IgD-negative memory B cell (primary cell): ENCODE results near the gene C1QB. TPM values are rescaled to one million over a fixed set of nuclear protein-coding genes. Genes with fewer than 3 reads are reported as not detected.
A peak's percentile ranks its signal among the peaks of the same experiment; 100 is the strongest.

Source experiments
- H3K27ac Mint-ChIP-seq, 3 donors: one replicate each; pipeline ENCODE4 v1.8.0; 2020 to 2022; ENCODE audit warnings: mild to moderate bottlenecking in 3 of 3, mixed read lengths in 3 of 3, moderate library complexity in 1 of 3
- H3K27me3 Mint-ChIP-seq: one replicate; pipeline ENCODE4 v1.8.0; 2021; ENCODE audit warnings: mixed read lengths
- H3K36me3 Mint-ChIP-seq: one replicate; pipeline ENCODE4 v1.8.0; 2020; ENCODE audit warnings: mild to moderate bottlenecking, mixed read lengths
- H3K4me1 Mint-ChIP-seq, 3 donors: one replicate each; pipeline ENCODE4 v1.8.0; 2020 to 2022; ENCODE audit warnings: mixed read lengths in 3 of 3, mild to moderate bottlenecking in 1 of 3
- H3K4me3 Mint-ChIP-seq, 4 donors: one replicate each; pipeline ENCODE4 v1.8.0; 2020 to 2022; ENCODE audit warnings: mild to moderate bottlenecking in 4 of 4, mixed read lengths in 4 of 4, moderate library complexity in 3 of 4
- H3K9me3 Mint-ChIP-seq, 3 donors: one replicate each; pipeline ENCODE4 v1.8.0; 2020 to 2021; ENCODE audit warnings: mixed read lengths in 3 of 3, mild to moderate bottlenecking in 1 of 3
- polyA plus RNA-seq: library from polyadenylated mRNA; unstranded; fragments of 300-500 nt; fragmentation: Illumina TruSeq; gene quantifications from one replicate; pipeline ENCODE4 v1.2.3, GENCODE V29; 2021

The C1QB gene
- polyA plus RNA-seq, 1 donor from 2014 or later: not detected

DNA sequence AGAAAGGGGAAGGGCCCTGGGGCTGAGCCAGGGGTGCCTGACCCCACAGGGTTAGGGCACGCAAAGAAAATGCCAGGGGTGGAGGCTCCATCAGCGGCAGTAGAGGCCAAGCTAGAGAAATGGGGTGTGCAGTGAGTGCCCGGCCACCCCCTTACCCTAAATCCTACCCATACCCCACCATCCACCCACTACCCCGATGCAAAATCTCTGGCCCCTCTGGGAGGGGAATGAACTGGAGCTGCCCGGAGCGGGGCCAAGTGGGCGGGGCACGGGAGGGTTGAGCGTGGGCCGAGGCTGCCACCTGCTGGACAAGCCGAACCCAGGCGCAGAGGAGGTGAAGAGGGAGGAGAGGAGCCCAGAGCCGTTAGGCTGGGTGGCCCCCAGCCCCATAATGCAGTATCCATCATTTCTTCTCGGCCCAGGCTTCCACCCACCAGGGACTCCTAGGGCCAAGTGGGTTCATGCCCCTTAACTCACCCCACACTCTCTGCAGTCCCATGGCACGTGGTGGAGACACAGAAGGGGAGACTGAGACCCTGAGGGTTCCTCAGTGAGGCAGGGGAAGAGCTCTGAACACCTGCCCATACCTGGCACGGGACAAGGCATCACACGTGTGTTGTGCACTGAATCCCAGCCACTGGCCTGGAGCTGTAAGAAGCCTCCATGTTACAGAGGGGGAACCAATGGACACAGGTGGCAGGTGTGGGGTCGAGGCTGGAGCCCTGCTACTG lies 11.0 kb upstream of the C1QB start:
- peaks cover 4% of the 10 kb centered on the region for H3K27me3 Mint-ChIP-seq
- no peak overlapping the region for H3K4me3 Mint-ChIP-seq
- H3K4me1 Mint-ChIP-seq: no peaks in the 10 kb centered on the region
- H3K27ac Mint-ChIP-seq: no peak overlapping the region
- no peaks in the 10 kb centered on the region for H3K9me3 Mint-ChIP-seq
- no peaks in the 10 kb centered on the region for H3K36me3 Mint-ChIP-seq

GRCh38 chr1:22643381-22643780 lies 9.7 kb upstream of the C1QB start, which contains the start of gene C1QC:
Gene C1QC, plus strand, starts transcription at chr1:22643633. Its CDS starts 391 bp downstream, at chr1:22644024.
- Mint-ChIP-seq H3K9me3 (no peaks in the 10 kb centered on the region), H3K36me3 (no peaks in the 10 kb centered on the region), H3K4me3 (no peak within 1 kb of the TSS), H3K27me3 (peaks cover 6% of the 10 kb centered on the region), H3K27ac (no peak within 1 kb of the TSS), H3K4me1 (no peaks in the 10 kb centered on the region)

DNA sequence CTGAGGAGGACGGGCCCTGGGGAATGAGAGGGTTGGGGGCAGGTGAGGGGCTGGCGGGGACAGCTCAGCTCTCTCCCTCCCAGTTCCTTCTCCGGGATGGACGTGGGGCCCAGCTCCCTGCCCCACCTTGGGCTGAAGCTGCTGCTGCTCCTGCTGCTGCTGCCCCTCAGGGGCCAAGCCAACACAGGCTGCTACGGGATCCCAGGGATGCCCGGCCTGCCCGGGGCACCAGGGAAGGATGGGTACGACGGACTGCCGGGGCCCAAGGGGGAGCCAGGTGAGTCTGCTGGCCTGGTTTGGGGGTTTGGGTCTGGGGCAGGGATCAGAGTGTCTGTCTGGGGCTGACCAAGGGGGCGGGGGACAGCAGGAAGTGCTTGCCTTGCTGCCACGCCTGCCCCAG lies 9.1 kb upstream of the C1QB start:
- Mint-ChIP-seq H3K4me1 (no peaks in the 10 kb centered on the region), H3K36me3 (no peaks in the 10 kb centered on the region), H3K27me3 (peaks cover 6% of the 10 kb centered on the region), H3K9me3 (no peaks in the 10 kb centered on the region), H3K27ac (no peak overlapping the region), H3K4me3 (no peak overlapping the region)

DNA sequence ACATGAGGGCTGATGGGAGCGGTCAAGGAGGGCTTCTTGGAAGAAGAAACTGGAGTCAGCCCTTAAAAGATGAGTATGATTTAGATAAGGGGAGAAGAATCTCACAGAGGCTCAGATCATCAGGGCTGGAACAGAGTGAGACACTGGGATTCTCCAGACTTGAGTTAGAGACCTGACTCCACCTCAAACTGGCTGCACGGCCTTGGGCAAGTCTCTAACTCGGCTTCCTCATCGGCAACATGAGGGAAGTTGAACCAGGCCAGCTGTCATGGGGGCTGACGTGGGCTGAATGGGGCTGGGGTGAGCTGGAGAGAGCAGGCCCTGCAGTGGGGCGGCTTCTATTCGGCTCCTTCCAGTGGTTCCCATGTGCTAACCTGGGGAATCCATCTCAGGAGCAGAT lies 7.1 kb upstream of the C1QB start:
- H3K4me3 Mint-ChIP-seq: no peak overlapping the region
- no peaks in the 10 kb centered on the region for H3K36me3 Mint-ChIP-seq
- H3K27ac Mint-ChIP-seq: peak overlapping the region in 1 of 3 donors; percentile 43
- H3K9me3 Mint-ChIP-seq: no peaks in the 10 kb centered on the region
- peaks cover 4% of the 10 kb centered on the region for H3K27me3 Mint-ChIP-seq
- no peaks in the 10 kb centered on the region for H3K4me1 Mint-ChIP-seq

DNA sequence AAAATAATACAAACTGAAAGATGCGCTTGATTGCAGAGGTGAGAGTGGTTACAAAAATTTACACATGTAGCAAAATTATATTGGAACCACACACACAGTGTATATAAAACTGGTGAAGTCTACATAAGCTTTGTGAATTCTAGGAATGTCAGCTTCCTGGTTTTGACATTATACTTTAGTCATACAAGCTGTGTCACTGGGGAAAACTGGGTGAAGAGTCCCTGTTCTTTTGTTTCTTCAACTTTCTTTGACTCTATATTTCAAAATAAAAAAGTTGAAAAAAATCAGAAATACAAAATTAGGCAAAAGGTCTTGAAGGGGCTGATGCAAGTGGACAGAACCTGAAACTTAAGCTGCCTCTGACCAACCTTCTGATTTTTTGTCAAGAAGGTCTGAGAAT lies 6.7 kb upstream of the C1QB start:
- H3K4me3 Mint-ChIP-seq: no peak overlapping the region
- H3K9me3 Mint-ChIP-seq: no peaks in the 10 kb centered on the region
- peaks cover 4% of the 10 kb centered on the region for H3K27me3 Mint-ChIP-seq
- no peak overlapping the region for H3K27ac Mint-ChIP-seq
- no peaks in the 10 kb centered on the region for H3K36me3 Mint-ChIP-seq
- H3K4me1 Mint-ChIP-seq: no peaks in the 10 kb centered on the region

GRCh38 chr1:22650089-22650693 lies 2.8 kb upstream of the C1QB start:
- H3K4me3 Mint-ChIP-seq: no peak overlapping the region
- no peaks in the 10 kb centered on the region for H3K4me1 Mint-ChIP-seq
- no peaks in the 10 kb centered on the region for H3K9me3 Mint-ChIP-seq
- no peak overlapping the region for H3K27ac Mint-ChIP-seq
- H3K27me3 Mint-ChIP-seq: peaks cover 8% of the 10 kb centered on the region
- H3K36me3 Mint-ChIP-seq: no peaks in the 10 kb centered on the region

DNA sequence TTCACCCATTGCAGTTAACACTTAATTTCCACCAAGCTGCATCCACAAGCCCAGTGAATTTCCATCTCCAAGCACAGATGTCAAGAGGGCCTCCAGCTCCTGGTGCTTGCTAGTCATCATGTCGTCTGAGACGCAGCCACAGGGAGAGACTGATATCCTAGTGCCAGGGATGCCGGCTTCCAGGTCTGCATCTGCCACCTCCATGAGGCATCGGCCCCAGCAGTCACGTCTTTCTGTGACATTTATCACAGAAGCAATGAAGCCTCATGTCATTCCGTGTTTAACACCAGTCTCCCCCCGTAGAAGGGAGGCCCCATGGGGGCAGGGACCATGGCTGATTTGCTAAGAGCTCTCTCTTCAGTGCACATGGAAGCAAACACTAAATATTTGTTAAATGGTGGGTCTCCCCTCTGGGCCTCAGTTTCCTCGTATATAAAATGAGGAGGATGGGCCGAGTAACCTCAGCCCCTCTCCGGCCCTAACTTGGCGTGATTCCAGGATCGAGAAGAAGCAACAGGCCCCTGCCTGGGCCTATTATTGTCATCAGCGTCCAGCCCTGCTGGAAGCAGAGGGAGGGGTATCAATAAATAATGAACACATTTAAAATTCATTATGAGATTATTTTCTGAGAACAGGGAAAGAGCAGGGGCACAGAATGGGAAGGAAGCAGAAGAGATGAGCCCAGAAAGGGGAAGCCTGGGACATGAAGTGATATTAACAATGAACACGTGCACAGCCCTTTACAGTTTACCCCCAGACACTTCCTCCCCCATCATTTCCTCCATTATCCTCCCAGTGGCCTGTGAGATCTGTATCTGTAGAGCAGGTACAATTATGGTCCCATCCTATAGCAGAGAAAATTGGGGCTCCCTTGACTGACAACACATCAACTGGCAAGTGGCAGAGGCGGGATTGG lies 837 bp upstream of the C1QB start:
- Mint-ChIP-seq H3K27me3 (peaks cover 8% of the 10 kb centered on the region), H3K9me3 (no peaks in the 10 kb centered on the region), H3K4me1 (no peaks in the 10 kb centered on the region), H3K36me3 (no peaks in the 10 kb centered on the region), H3K4me3 (no peak overlapping the region), H3K27ac (no peak overlapping the region)

GRCh38 chr1:22654692-22655091 lies 1.7 kb downstream of the C1QB start:
- H3K4me1 Mint-ChIP-seq: no peaks in the 10 kb centered on the region
- H3K4me3 Mint-ChIP-seq: no peak overlapping the region
- H3K27me3 Mint-ChIP-seq: peaks cover 8% of the 10 kb centered on the region
- no peak overlapping the region for H3K27ac Mint-ChIP-seq
- no peaks in the 10 kb centered on the region for H3K9me3 Mint-ChIP-seq
- H3K36me3 Mint-ChIP-seq: no peaks in the 10 kb centered on the region

- peaks cover 9% of the 10 kb centered on the region for H3K27me3 Mint-ChIP-seq
- peaks cover 0 to 2% (median 0%) of the 10 kb centered on the region in 3 donors for H3K9me3 Mint-ChIP-seq
- no peaks in the 10 kb centered on the region for H3K36me3 Mint-ChIP-seq
- no peak overlapping the region for H3K4me3 Mint-ChIP-seq
- no peak overlapping the region for H3K27ac Mint-ChIP-seq
- H3K4me1 Mint-ChIP-seq: no peaks in the 10 kb centered on the region
Measured at GRCh38 chr1:22658385-22659163, 5.5 kb downstream of the C1QB start.

- no peak overlapping the region for H3K4me3 Mint-ChIP-seq
- no peak overlapping the region for H3K27ac Mint-ChIP-seq
- peaks cover 10% of the 10 kb centered on the region for H3K27me3 Mint-ChIP-seq
- H3K9me3 Mint-ChIP-seq: peaks cover 0 to 2% (median 0%) of the 10 kb centered on the region in 3 donors
- H3K4me1 Mint-ChIP-seq: no peaks in the 10 kb centered on the region
- H3K36me3 Mint-ChIP-seq: no peaks in the 10 kb centered on the region
Measured at GRCh38 chr1:22660716-22661241, 7.7 kb downstream of the C1QB start.

- Mint-ChIP-seq H3K36me3 (no peaks in the 10 kb centered on the region), H3K4me3 (no peak overlapping the region), H3K27me3 (peaks cover 10% of the 10 kb centered on the region), H3K9me3 (peaks cover 0 to 2% (median 0%) of the 10 kb centered on the region in 3 donors), H3K4me1 (no peaks in the 10 kb centered on the region), H3K27ac (no peak overlapping the region)
Measured at GRCh38 chr1:22661880-22662279, 8.8 kb downstream of the C1QB start.

DNA sequence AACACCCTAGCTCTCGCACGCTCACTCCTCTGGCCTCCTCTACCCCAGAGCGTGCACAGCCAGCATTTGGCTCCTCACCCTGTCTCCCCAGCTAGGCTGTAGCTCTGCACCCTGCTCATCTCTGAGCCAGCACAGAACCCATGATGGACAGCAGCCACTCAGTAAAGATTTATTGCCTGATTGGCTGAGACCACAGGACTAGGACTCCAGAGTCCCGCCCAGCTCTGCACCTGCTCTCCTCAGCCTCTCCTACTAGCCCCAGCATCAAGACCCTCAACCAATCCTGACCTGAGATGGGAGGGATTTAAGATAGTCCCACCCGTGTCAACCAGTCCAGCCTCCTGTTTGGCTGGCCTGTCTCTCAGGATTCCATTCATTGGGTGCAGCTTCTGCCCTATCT lies 9.3 kb downstream of the C1QB start:
- Mint-ChIP-seq H3K9me3 (peaks cover 0 to 2% (median 0%) of the 10 kb centered on the region in 3 donors), H3K4me3 (no peak overlapping the region), H3K36me3 (no peaks in the 10 kb centered on the region), H3K27ac (no peak overlapping the region), H3K4me1 (no peaks in the 10 kb centered on the region), H3K27me3 (peaks cover 10% of the 10 kb centered on the region)

GRCh38 chr1:22662986-22663408 lies 10.0 kb downstream of the C1QB start:
- H3K4me3 Mint-ChIP-seq: no peak overlapping the region
- H3K36me3 Mint-ChIP-seq: no peaks in the 10 kb centered on the region
- peak overlapping the region in 1 of 3 donors; percentile 54 for H3K27ac Mint-ChIP-seq
- H3K9me3 Mint-ChIP-seq: peaks cover 0 to 2% (median 0%) of the 10 kb centered on the region in 3 donors
- H3K27me3 Mint-ChIP-seq: peaks cover 10% of the 10 kb centered on the region
- no peaks in the 10 kb centered on the region for H3K4me1 Mint-ChIP-seq

- Mint-ChIP-seq H3K9me3 (peaks cover 0 to 2% (median 0%) of the 10 kb centered on the region in 3 donors), H3K4me3 (no peak overlapping the region), H3K27me3 (peaks cover 12% of the 10 kb centered on the region), H3K4me1 (no peaks in the 10 kb centered on the region), H3K27ac (no peak overlapping the region), H3K36me3 (no peaks in the 10 kb centered on the region)
Measured at GRCh38 chr1:22665752-22666151, 12.7 kb downstream of the C1QB start.
